ENCODE data around the gene ATP8B4. TPM values are rescaled to one million over a fixed set of nuclear protein-coding genes. Genes with fewer than 3 reads are reported as not detected.

ATP8B4 gene
- total RNA-seq, 6 experiments from 2014 or later: 4.5 to 10.1 (median 6.7) TPM

GRCh38 chr15:50066666-50067065, 52.4 kb downstream of the ATP8B4 start:
- Histone ChIP-seq H3K9me3 (no peaks in the 10 kb centered on the region), H3K4me1 (no peaks in the 10 kb centered on the region), H3K27ac (no peak overlapping the region), H3K27me3 (no peaks in the 10 kb centered on the region), H3K36me3 (no peaks in the 10 kb centered on the region), H3K4me3 (no peak overlapping the region)
- no peak for ATAC-seq
- WGBS (ENCODE audit: insufficient coverage, low coverage, low lambda C conversion rate, missing lambda C conversion rate): 55% methylated on average over 4 of the region's 4 CpGs
- TF ChIP-seq CTCF (IDR thresholded peaks at IDR 0.05) (no peak), POLR2A (IDR thresholded peaks at IDR 0.05) (no peak)
- DNase-seq: no peak
- intact Hi-C loops (cut with DNase I): no loop called here

DNA sequence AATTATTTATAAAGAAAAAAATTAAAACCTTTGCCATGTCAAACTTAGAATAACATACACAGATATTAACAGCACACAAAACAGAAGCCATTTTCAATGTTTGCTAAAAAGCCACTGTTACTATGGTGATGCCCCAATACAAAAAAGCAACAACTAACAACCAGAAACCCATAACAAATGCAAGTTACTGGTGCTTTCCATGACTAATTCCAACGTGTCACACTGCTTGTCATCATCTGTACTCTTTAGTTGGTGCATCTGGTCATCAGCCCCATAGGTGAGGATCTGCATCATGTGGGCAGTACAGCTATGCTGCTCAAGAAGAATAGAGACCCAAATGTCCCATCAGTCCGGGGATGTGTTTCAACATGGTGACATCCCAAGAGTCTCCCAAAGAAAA, 52.8 kb downstream of the ATP8B4 start:
- DNase-seq: no peak
- TF ChIP-seq CTCF (IDR thresholded peaks at IDR 0.05): no peak
- TF ChIP-seq POLR2A (IDR thresholded peaks at IDR 0.05): no peak
- Histone ChIP-seq H3K36me3 (no peaks in the 10 kb centered on the region), H3K4me1 (no peaks in the 10 kb centered on the region), H3K9me3 (no peaks in the 10 kb centered on the region), H3K4me3 (no peak overlapping the region), H3K27me3 (no peaks in the 10 kb centered on the region), H3K27ac (no peak overlapping the region)
- WGBS (ENCODE audit: insufficient coverage, low coverage, low lambda C conversion rate, missing lambda C conversion rate): 60% methylated on average over 2 of the region's 2 CpGs
- no peak for ATAC-seq
- intact Hi-C loops (cut with DNase I): no loop called here

GRCh38 chr15:50065279-50065678, 53.8 kb downstream of the ATP8B4 start:
- no peaks in the 10 kb centered on the region for H3K27me3 ChIP-seq
- H3K27ac ChIP-seq: no peak overlapping the region
- no peak overlapping the region for H3K4me3 ChIP-seq
- no peaks in the 10 kb centered on the region for H3K9me3 ChIP-seq
- TF ChIP-seq CTCF (IDR thresholded peaks at IDR 0.05) (no peak), POLR2A (IDR thresholded peaks at IDR 0.05) (no peak)
- 59% methylated on average over 2 of the region's 2 CpGs for WGBS (ENCODE audit: insufficient coverage, low coverage, low lambda C conversion rate, missing lambda C conversion rate)
- H3K36me3 ChIP-seq: no peaks in the 10 kb centered on the region
- intact Hi-C loops (cut with DNase I): no loop called here
- ATAC-seq: no peak
- no peaks in the 10 kb centered on the region for H3K4me1 ChIP-seq
- DNase-seq: no peak

GRCh38 chr15:50064673-50065072, 54.4 kb downstream of the ATP8B4 start:
- no peaks in the 10 kb centered on the region for H3K4me1 ChIP-seq
- WGBS (ENCODE audit: insufficient coverage, low coverage, low lambda C conversion rate, missing lambda C conversion rate): 52% methylated on average over 4 of the region's 4 CpGs
- no peak for TF ChIP-seq CTCF (IDR thresholded peaks at IDR 0.05)
- no peak for TF ChIP-seq POLR2A (IDR thresholded peaks at IDR 0.05)
- H3K9me3 ChIP-seq: no peaks in the 10 kb centered on the region
- no peak overlapping the region for H3K27ac ChIP-seq
- intact Hi-C loops (cut with DNase I): no loop called here
- ATAC-seq: peak in 1 of 4 donors; percentile 48
- no peak overlapping the region for H3K4me3 ChIP-seq
- H3K36me3 ChIP-seq: no peaks in the 10 kb centered on the region
- H3K27me3 ChIP-seq: no peaks in the 10 kb centered on the region
- no peak for DNase-seq

DNA sequence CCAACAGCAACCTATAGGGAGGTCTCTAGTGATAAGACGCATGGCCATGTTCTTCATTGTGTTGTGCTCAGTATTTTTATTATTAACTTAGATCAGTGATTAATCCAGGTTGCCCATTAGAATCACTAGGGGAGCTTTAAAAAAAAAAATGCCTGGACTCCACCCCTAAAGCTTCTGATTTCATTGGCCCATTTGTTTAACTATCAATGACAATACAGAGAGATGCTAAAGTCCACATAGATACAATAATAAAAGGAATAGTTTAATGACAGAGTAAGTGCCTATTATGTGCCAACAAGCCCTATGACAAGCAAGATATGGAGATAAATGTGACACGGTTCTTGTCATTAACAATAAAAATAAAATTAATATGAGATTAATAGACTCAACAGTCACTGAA, 55.8 kb downstream of the ATP8B4 start:
- H3K4me1 ChIP-seq: no peaks in the 10 kb centered on the region
- no peak overlapping the region for H3K27ac ChIP-seq
- H3K27me3 ChIP-seq: no peaks in the 10 kb centered on the region
- WGBS (ENCODE audit: insufficient coverage, low coverage, low lambda C conversion rate, missing lambda C conversion rate): 62% methylated on average over 2 of the region's 2 CpGs
- no peak for ATAC-seq
- TF ChIP-seq POLR2A (IDR thresholded peaks at IDR 0.05) (no peak), CTCF (IDR thresholded peaks at IDR 0.05) (no peak)
- H3K9me3 ChIP-seq: no peaks in the 10 kb centered on the region
- no peaks in the 10 kb centered on the region for H3K36me3 ChIP-seq
- DNase-seq: no peak
- H3K4me3 ChIP-seq: no peak overlapping the region
- intact Hi-C loops (cut with DNase I): no loop called here

Data from right lobe of liver (tissue), 6 donors.